Measurements from ENCODE around the gene NDUFAF5. TPM values are rescaled to one million over a fixed set of nuclear protein-coding genes. Genes with fewer than 3 reads are reported as not detected.
A peak's percentile ranks its signal among the peaks of the same experiment; 100 is the strongest.

The NDUFAF5 gene
- total RNA-seq, 1 donor from 2014 or later = 40.4 TPM

DNA sequence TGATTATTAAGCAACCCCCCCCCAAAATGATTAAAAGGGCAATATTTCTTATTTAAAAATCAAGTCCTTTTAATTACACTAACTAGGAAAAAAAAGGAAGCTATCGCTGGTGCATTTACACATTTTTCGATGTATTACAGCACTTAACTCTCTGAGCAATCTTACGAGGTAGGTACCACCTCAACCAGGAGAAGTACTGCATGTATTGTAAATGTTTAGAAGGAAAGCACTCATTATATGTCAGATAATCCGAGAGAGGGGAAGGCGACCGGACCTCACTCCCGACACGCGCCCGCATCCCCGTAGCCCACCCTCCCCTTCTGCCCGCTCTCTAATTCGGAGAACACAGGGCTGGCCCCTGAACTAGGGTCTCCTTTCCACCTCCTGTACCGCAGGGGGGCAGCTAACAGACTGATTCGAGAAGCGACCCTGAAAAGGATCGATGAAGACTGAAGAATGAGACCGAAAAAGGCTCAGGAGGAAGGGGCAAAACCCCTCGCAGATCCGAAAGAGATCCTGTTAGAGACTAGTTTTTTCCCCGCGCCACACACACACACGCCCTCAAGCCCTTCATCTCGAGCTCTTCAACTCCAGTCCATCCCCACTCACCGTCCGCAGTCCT is 446 bp upstream of the NDUFAF5 start:
- Mint-ChIP-seq H3K27me3 (ENCODE audit: low read depth) (no peaks in the 10 kb centered on the region), H3K4me3 (peak overlapping the region; percentile 94), H3K27ac (peak overlapping the region; percentile 98), H3K36me3 (peaks cover 13% of the 10 kb centered on the region), H3K4me1 (peaks cover 33% of the 10 kb centered on the region), H3K9me3 (no peaks in the 10 kb centered on the region)
- peak in 1 of 2 experiments; percentile 40 for DNase-seq (ENCODE audit: low spot score in 2 of 2, unreplicated experiment in 2 of 2)
- TF ChIP-seq, protein P1, sequence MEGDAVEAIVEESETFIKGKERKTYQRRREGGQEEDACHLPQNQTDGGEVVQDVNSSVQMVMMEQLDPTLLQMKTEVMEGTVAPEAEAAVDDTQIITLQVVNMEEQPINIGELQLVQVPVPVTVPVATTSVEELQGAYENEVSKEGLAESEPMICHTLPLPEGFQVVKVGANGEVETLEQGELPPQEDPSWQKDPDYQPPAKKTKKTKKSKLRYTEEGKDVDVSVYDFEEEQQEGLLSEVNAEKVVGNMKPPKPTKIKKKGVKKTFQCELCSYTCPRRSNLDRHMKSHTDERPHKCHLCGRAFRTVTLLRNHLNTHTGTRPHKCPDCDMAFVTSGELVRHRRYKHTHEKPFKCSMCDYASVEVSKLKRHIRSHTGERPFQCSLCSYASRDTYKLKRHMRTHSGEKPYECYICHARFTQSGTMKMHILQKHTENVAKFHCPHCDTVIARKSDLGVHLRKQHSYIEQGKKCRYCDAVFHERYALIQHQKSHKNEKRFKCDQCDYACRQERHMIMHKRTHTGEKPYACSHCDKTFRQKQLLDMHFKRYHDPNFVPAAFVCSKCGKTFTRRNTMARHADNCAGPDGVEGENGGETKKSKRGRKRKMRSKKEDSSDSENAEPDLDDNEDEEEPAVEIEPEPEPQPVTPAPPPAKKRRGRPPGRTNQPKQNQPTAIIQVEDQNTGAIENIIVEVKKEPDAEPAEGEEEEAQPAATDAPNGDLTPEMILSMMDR (IDR thresholded peaks at IDR 0.05; ENCODE audit: unreplicated experiment) = no peak

DNA sequence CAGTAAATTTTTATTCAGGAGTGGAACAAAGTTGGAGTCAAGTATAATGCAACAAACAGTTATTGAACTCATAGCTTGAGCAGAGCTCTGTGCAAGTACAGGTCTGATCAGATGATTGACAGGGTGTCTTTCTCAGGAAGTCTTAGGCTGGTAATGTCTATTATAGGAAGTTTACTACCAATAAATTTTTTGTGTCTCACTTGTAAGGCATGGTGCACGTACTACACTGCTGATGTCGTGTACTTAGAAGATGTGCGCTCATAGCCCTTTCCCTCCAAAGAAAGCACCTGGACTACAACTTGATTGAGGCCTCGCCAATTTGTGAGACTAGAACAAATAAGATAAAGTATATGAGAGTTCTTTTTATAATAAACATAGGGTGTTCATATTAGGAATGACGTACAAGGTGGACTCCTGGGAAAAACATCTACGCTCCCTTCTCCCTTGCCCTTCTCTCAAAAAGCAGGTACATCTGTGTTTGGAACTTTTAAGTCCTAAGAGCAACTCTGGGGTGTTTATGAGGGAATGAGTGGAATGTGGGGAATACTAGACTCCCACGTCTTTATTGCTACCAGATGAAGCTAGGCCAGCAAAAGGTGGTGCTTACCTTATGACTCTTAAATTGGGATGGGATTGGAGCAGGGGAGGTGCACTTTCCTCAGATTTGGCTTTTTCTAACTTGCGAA is 1.5 kb downstream of the NDUFAF5 start:
- Mint-ChIP-seq H3K9me3 (no peaks in the 10 kb centered on the region), H3K4me1 (peaks cover 33% of the 10 kb centered on the region), H3K36me3 (peaks cover 23% of the 10 kb centered on the region), H3K27me3 (ENCODE audit: low read depth) (no peaks in the 10 kb centered on the region), H3K27ac (peak overlapping the region; percentile 92), H3K4me3 (peak overlapping the region; percentile 94)
- TF ChIP-seq, protein P1 (IDR thresholded peaks at IDR 0.05; ENCODE audit: unreplicated experiment) = no peak
- no peak for DNase-seq (ENCODE audit: low spot score in 2 of 2, unreplicated experiment in 2 of 2)

DNA sequence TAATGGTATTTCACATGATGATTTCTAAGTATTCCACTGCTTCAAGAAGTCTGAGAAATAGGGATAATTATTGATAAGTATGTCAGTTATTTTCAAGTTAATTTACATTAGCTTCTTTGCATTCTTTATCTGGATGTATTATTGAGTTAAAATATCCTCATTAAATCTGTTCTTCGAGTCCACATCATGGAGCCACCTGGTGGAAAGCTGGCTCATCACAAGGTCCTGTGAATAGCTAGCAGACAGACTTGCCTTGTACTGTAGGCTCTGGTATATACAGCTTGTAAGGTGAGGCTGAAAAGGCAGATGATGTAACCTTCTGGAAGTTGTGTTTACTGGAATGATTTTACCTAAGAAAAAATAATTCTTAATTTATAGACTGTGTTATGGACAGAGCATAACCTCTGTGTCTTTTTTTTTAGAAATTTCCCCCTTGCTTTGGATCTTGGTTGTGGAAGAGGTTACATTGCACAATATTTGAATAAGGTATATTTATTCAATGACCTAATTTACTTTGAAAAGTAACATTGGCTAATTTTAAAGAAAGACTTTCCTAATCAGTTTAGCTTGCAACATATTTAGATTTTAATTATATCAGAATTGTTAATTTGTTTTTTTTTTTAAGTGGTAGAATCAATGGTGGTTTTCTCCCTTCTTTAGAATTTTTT is 3.5 kb downstream of the NDUFAF5 start:
- H3K36me3 Mint-ChIP-seq = peaks cover 15% of the 10 kb centered on the region

DNA sequence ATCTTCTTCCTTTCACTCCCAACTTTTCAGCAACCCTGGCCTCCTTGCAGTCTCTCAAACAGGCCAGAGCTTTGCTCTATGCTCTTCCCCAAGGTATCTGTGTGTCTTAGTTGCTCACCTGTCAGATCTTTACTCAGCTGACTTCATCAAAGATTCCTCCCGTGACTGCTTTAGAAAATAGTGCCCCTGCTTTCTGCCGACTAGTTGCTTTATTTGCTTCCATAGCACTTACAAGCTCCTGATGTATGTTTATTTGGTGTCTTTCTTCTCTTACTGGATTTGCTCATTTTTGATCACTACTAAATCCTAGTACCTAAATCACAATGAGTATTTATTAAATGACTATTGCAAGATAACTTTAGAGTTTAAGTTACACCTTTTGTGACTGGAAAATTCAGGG is 5.9 kb downstream of the NDUFAF5 start:
- TF ChIP-seq, protein P1 (IDR thresholded peaks at IDR 0.05; ENCODE audit: unreplicated experiment) = no peak
- no peak for DNase-seq (ENCODE audit: low spot score in 2 of 2, unreplicated experiment in 2 of 2)
- Mint-ChIP-seq H3K4me1 (peaks cover 18% of the 10 kb centered on the region), H3K27me3 (ENCODE audit: low read depth) (no peaks in the 10 kb centered on the region), H3K36me3 (peaks cover 28% of the 10 kb centered on the region), H3K9me3 (no peaks in the 10 kb centered on the region), H3K27ac (no peak overlapping the region), H3K4me3 (no peak overlapping the region)

More for the DNA sequence above, 3.5 kb downstream of the NDUFAF5 start:
- TF ChIP-seq, protein P1 (IDR thresholded peaks at IDR 0.05; ENCODE audit: unreplicated experiment) = peak; percentile 27
- DNase-seq (ENCODE audit: low spot score in 2 of 2, unreplicated experiment in 2 of 2) = no peak
- no peaks in the 10 kb centered on the region for H3K9me3 Mint-ChIP-seq
- H3K4me3 Mint-ChIP-seq = no peak overlapping the region
- no peak overlapping the region for H3K27ac Mint-ChIP-seq
- H3K27me3 Mint-ChIP-seq (ENCODE audit: low read depth) = no peaks in the 10 kb centered on the region
- H3K4me1 Mint-ChIP-seq = peaks cover 31% of the 10 kb centered on the region

DNA sequence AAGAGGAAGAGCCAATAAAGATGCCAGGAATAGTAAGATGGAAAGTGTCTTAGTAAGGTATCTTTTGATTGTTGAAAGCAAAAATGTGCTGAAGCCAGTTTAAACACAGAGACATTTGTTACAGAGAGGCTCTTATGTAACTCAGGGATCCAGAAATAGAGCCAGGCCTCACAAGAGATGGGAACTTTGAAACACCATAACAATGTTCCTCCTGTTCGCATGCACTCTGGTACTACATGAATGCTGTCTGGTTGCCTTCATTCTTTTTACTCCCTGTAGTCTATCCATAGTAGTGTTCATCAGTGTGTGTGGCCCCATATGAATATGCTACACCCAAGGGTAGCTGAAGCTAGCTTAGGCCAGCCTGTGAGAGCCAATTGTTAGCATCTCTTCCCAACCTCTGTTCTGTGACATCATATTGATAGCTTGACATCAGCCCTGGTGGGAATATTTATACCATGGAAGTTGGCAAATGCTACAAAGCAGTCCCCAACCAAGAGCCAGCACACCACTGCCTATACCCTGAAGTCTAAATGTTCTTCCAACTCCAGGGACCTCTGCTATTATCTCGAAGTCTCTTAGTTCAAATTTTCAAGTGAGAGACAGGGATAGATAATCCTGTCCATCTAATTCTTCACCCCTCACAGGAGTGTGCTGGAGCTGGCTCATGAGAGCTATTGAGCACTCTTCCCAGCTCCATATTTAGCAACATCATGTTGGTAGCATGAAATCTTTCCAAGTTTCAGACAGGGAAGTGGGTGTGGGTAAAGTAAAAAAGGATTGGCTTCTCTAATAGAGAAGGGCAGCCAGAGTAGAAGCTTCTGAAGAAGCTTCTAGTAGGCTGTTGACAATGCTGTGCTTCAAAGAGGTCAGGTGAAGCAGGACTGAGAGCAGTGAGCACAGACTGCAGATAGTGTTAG is 7.0 kb downstream of the NDUFAF5 start:
- H3K27ac Mint-ChIP-seq = no peak overlapping the region

More for the DNA sequence above, 7.0 kb downstream of the NDUFAF5 start:
- no peak overlapping the region for H3K4me3 Mint-ChIP-seq
- no peaks in the 10 kb centered on the region for H3K9me3 Mint-ChIP-seq
- DNase-seq (ENCODE audit: low spot score in 2 of 2, unreplicated experiment in 2 of 2) = no peak
- TF ChIP-seq, protein P1 (IDR thresholded peaks at IDR 0.05; ENCODE audit: unreplicated experiment) = no peak
- H3K27me3 Mint-ChIP-seq (ENCODE audit: low read depth) = no peaks in the 10 kb centered on the region
- H3K36me3 Mint-ChIP-seq = peaks cover 36% of the 10 kb centered on the region
- H3K4me1 Mint-ChIP-seq = peaks cover 7% of the 10 kb centered on the region
